ENCODE measurements around the gene IFT74.

Gene IFT74

DNA sequence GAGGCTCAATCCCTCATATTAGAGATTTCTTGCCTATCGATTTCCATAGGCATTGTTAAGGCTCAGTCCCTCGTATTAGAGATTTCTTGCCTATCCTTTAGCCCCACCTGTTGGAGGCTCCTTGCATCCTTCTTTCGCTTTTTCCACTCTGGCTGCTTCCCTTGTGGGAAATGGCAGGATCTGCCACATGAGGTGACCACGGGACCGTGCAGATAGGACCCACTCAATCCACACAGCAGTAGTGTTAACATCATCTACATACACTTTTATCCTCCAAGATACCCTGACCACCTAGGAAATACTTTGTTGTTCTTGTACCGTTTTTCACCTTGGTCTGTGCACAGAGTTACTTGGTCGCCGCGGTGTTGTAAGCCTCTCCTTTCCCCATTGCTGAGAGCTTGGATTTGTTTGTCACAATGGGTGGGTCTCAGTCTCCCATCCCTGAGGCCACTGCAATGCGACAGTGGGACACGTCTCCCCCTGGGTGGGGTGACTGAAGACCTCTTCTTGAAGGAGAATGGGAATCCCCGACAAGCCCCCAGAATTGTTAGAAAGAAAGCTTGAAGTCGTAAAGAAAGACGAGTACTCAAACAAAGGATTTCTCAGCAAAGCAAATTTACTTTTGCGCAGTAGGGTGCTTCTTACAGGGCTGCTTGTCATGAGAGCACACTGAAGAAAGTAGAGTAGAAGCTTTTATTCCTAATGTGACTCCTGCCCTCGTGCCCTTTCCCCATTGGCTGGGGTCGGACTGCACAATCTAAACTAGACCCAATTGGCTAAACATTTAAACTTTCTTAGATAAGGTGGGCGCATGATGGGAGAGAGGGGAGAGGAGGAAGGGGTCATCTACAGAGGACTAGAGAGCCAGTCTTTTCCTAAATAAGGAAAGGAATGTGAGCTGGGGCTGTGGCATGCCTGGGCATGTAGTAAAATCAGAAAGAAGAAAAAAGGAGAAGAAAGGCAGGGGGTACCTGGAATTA, 19.8 kb downstream of the IFT74 start:
- peak; percentile 78 for DNase-seq

DNA sequence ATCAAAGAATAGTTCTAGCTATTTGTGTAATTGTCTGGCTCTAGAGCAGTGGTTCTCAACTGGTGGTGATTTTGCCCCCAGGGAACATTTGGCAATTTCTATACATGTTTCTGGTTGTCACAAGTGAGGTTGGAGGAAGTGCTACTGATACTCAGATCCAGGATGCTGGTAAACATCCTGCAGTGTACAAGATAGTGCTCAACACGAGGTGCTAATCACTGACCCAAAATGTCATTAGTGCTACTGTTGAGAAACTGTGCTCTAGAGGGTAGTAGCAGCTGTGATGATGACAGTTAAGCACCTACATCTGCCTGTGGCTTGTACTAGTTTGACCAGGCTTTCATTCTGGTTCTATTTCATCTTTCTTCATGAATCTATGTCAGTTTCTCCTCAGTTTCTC, 27.1 kb downstream of the IFT74 start:
- DNase-seq, result peak; percentile 24

DNA sequence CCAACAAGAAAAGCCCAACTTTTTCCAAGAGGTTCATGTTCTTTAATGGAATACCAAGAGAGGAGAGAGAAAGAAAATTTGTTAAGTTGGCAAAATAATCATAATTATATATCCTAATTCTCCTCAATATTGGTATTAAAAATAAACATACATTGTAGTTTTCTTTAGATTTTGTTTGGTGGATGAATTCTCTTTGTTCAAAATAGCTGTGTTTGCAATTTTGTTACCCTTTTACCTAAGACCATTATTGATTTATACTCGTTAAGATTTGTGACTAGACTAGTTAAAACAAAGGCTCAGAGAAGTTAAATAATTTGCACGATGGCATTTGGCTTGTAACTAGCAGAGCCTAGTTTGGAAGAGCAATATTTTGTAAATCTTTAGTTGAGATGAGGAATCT, 39.6 kb downstream of the IFT74 start:
- DNase-seq, result no peak

DNA sequence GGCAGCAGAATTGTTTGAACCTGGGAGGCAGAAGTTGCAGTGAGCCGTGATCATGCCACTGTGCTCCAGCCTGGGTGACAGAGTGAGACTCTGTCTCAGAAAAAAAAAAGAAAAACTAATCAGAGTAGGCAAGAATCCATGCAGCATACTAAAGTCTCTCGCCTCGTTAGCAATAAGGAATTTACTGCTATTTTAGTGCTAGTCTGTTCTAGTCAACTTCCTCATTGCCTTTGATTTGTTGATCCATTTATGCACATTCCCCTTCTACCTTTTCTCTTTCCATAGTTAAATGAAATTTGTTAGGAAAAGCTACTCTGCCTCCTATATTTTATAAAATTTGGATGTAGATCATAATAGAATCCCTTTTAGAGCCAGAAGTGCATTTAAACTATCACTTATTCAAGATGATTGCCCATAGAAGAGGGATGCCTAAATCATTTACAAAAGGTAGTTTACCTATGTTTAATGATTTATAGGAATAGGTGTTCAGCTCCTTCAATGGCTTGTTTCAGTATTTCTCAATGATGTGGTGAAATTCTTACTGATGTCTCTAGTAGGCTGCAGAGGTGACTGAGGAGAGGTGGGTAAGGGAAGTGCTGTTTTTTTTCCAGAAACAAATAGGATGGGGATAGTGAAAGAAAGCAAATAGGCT, 47.3 kb downstream of the IFT74 start:
- no peak for DNase-seq

DNA sequence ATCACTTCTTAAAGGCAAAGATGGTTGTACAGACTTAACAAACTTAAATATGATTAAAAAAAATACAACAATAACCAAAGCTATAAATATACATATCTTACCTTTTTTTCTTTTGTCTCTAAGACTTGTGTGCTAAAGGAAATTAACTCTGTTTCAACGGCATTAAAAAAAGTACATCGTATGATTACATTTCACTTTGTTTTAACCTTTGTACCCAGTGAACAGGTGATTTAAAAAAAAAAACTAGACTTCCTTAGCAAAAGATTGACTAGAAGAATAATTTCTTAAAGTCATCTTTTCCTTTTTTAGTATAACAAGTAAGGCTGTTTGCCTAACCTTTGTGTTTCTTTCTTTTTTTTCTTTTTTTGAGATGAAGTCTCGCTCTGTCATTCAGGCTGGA, 49.3 kb downstream of the IFT74 start, which contains the start of gene LRRC19:
LRRC19 (minus strand) TSS at position 182 of the 400 bp plus-strand sequence. CDS start 5,978 bp downstream, outside the sequence.
- no peak for DNase-seq

DNA sequence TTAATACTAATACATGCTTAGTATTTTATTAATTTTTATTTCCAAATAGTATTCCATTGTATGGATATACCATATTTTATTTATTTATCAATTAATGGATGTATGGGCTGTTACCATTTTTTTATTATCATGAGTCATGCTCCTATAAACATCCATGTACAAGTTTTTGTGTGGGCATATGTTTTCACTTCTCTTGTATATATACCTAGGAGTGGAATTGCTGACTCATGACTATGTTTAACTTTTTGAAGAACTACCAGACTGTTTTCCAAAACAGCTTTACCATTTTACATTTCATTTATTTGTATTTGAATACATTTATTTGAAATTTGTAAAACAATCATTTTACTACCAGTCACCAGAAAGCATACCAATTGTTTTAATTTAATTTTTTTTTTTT, 63.4 kb downstream of the IFT74 start:
- no peak for DNase-seq

DNA sequence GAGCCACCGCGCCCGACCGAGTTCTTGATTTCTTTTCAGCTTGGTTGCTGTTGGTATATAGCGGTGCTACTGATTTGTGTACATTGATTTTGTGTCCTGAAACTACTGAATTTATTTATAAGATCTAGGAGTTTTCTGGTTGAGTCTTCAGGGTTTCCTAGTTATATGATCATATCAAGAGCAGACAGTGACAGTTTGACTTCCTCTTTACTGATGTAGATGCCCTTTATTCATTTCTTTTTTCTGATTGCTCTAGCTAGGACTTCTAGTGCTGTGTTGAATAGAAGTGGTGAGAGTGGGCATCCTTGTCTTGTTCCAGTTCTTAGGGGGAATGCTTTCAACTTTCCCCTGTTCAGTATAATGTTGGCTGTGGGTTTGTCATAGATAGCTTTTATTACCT, 66.7 kb downstream of the IFT74 start:
- DNase-seq, result no peak

DNA sequence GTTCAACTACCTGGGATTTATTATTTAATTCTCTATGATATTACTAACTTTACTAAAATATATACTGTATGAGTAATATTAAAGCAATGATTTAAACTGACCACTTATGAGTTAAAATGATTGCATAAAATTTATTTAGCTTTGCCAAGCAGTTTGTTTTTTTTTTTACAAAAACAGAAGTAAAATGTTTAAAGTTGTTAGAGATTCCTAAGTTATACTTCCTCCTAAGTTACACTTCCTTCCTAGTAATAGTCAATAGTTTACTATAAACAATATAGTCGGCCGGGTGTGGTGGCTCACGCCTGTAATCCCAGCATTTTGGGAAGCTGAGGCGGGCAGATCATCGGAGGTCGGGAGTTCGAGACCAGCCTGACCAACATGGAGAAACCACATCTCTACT, 73.0 kb downstream of the IFT74 start:
- no peak for DNase-seq

DNA sequence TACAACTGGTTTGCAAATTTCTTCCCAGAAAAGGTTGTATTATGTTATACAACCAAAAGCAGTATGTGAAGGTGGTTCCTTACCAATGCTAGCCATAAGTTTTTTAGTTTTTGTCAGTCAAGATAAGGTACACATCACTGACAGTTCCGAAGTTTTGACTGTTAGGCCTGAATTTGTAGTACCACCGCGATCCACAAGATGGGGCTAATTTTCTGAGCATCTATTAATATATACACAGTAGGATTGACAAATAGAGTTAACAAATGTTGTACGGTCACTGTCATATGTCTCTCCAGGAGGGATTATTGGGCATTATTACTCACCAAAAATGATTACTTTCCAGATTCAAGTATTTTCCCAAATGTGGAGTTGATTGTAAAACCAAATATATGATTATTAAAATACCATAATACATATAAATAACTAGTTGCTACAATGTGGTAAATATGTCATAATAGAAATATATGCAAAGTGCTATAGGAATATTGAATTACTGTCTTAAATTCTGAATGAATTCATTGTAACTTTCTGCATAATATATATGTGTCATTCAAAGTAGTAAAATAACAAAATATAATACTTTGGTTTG, 77.7 kb downstream of the IFT74 start:
- DNase-seq, result peak; percentile 59

DNA sequence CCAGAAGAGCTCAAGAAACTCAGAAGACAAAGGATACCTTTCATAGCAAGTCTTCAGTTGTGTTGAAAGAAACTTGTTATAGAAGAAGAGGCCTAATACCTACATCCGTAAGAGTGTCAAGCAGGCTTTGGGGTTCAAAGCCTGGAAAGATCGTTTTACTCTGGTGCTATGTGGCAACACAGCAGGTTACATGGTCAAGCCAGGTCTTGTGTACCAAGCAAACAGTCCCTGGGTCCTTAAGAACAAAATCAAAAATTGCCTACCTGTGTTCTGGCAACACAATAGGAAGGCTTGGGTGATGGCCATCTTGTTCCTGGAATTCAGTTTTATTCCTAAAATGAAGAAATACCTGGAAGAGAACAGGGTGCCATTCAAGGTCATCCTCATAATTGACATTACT, 81.3 kb downstream of the IFT74 start:
- DNase-seq, result no peak

DNA sequence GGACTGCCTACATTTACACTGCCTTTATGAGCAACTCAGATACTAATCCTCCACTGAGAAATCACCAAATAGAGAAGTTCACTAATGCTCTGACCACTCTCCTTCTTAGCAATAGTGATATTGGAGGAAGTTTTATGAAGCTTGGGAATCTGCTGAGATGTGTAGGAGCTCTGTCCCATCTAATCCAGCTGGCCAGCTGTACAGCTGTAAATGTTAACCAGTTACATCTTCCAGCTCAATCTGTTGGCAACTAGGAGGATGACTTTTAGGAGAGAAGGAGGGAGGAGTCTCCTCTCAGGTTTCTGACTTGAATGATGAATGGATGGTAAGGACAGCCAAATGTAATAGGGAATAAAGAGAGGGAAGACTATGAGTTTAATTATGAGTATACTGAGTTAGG, 85.5 kb downstream of the IFT74 start:
- DNase-seq, result no peak

DNA sequence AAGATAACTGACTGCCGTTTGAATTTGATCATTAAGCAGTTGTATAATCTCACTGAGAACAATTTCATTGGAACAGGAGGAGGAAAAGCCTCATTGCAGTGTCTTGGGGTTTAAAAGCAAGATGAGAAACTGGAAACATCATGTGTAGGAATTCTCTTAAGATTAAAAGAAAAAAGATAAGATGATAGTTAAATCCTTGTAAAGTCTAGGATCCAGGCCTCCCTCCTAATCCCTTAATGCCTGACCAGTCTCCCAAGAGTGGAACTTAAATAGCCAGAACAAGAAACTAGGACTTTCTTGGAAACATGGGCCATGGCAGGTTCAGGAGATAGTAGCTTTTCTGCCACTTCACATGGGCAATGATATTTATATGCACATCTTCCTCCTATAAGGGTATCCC, 86.3 kb downstream of the IFT74 start:
- no peak for DNase-seq

DNA sequence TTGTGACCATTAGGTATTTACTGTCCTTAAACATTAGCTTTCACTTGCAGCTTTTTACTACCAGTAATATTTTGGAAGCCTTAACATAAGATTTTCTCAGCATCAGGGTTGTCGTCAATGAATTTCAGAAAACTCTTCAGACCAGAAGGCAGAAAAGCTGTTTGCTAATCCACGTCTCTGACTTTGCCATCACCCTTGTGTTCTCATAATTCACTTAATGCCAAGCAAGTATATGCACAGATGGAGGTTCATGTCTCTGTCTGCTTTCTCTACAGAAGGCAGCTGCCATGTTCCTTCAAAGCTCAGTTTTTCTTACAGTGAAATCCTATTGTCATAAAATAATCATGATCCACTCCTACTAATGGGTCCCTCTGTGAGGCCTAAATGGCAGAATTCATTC, 87.0 kb downstream of the IFT74 start:
- DNase-seq, result no peak

DNA sequence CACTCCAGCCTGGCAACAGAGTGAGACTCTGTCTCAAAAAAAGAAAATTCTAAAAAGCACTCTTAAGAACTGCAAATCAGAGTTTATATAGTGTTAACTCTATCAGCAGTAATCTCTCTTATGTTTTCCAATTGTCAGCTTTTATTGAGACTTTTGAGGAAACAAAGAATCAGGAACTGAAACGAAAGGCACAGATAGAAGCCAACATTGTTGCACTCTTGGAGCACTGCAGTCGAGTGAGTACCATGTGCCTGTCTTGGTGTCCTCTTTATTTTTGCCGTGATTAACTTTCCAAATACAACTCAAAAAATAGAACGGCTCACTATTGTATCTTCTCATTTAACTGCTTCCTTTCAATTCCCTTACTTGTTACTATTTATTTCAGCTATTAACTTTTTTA, 90.9 kb downstream of the IFT74 start:
- no peak for DNase-seq

DNA sequence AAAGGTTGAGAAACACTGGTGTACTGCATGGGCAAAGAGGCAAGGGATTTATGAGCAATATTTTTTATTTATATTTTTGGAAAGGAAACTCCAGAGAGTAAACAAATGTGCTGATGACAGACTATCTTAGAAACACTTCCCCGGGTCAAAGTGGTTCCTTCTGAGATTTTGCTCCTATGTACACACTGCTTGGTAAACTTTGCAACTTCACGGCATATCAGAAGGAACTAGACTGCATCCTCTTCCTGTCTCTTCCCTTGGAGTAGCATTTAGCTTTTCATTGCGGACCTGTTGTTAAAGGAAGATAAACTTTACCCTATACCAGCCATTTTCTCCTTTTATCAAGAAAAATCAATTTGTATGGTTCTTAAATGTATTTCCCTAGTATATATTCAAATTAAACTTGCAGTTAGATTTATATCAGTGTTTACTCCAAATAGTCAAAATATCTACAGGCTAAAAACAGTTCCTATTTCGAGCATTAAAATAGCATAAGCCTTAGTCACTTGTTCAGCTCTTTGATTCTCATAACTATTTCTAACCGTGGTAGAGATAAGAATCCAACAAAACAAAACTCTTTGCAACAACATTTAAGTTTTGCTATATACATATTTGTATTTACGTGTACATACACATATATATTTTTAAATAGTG, 97.3 kb downstream of the IFT74 start:
- DNase-seq, result no peak

DNA sequence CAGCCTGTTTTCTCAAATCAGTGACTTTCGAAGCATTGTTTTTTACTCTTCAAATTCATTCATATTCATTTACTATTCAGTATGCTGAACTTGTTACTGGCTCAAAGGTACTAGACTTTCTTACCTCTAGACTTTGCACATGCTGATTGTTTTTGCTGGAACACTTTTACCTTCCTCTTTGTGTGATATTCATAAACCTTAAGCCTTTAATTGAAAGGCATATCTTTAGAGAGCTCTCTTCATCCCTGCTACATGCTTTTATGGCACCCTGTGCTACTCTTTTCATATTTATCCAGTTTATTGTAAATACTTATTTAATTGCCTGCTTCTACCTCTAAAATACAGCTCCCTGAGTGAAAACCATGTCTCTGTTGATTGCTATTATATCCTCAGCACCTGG, 97.9 kb downstream of the IFT74 start:
- DNase-seq, result no peak

DNA sequence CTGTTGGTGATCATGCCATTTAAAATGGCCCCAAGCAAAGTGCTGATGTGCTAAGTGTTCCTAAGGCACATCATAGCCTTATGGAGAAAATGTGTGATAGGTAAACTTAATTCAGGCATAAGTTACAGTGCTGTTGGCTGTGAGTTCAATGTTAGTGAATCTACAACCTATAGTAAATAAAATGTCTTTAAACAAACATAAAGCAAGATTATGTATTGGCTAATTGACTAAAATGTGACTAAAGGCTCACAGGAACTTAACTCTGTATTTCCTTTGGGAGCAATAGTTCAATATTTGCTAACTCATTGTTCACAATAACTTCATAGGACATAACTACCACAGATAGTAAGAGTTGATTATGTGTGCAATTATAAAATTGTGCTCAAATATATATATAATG, 98.6 kb downstream of the IFT74 start:
- DNase-seq, result peak; percentile 52

DNA sequence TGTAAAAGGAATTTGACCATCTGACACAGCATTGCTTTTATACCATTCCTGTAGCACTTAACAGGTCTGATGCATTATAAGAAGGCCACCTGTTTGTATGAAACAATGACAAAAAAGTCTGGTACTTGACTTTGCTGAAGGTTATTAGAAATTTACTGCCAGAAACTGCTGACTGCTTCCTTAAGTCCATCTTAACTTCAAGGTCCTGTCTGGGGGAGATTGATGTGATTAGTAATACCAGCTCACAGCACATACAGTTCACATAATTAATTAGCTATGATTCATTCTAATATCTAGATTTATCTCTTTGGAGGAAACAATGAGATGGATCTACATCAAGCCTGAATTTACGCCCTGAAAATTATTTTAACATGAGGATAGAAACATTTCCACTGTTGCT, 103.2 kb downstream of the IFT74 start:
- no peak for DNase-seq

DNA sequence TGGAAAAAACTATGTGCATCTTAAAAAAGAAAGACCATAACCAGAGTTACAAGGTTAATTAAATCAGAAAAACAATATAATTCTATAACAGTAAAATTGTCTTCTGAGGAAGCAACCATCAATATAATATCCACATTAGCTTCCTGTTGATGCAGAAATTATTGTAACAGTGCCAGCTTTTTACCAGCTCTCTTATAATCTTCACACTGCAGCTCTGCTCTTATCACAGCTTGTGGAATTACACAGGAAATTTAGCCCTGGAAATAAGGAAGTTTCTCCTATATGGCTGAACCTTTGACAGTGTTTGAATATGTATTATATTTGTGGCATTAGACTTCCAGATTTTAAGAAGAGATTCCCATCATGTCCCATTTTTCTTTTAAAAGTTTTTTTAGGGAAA, 103.7 kb downstream of the IFT74 start:
- no peak for DNase-seq

DNA sequence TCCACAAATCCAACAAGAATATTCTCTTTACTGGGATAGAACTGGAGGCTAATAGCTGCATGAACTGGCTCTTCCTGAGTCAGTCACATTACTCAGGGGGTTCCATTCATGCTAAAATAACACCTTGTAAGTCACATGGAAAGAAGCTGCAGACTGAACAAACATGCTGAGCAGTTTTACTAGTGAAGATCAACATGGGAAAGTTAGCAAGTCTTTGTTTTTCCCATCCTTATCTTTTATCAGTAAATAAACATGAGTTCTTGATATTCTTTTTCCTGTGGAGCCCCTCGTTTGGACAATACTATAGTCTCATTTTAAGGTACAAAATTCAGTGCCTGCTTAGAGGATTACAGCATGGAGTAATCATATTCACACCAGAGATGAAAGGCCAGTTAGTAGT, 109.1 kb downstream of the IFT74 start:
- peak; percentile 30 for DNase-seq

DNA sequence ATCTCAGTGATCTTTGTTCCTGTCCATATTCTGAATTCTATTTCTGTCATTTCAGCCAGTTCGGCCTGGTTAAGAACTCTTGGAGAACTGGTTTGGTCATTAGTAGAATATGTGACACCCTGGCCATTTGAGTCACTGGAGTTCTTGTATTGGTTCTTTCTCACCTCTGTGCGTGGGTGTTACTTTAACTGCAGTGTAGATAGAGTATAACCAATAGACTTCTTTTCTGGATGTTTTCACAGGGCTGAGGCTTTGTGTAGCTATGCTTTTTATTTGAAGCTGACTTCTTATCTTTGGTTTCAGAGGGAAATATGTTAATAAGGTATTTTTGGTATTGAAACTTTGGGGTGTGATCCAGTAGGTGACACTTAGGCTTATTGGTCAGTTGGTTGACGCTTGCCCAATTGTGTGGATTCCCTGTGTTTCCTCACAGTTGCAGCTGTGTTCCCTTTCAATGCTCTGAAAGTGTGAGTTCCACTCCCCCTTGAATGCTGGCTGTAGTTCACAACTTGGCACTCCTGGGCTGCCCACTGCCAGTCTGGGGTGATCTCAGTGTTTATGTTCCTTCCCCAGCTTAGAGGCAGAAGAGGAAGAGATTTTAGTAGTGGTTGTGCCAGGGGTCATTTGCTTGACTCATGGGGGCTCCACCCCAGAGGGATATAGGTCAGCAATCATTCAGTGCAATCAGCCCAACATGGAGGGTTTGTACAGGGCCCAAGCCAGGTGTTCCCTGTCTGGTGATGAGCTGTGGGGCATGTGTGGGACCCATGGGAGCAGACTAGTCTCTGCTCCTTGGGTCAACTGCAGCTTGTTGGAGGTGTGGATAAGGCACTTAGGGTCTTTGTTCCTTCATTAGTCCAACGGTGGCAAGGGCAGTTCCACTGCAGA, 117.9 kb downstream of the IFT74 start:
- DNase-seq, result no peak

DNA sequence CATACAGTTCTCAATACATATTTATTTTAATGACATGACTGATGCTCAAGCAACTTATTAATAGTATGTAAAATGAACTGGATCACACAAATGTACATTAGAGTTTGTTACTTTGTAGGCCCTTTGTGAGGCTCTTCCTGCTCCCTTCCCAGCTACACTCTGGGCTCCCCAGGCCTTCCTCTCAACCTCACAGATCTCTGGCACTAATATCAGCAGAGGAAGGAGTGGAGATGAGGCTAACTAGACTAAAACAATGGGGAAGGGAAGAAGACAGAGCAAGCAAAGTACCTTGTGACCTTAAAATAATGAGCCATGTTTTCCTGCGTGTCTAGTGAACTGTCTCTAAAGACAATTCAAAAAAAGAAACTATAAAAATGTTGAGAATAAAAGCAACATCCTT, 122.5 kb downstream of the IFT74 start:
- no peak for DNase-seq

All from NCI-H69 (cell line).